Gastrocnemius medialis (tissue), 4 donors: ENCODE measurements around the gene ANO3. TPM values are rescaled to one million over a fixed set of nuclear protein-coding genes. Genes with fewer than 3 reads are reported as not detected.

ENCODE experiments used
- ATAC-seq, 2 donors: fragments of 150-250 bp; one replicate each; pipeline ENCODE4 v1.9.1; 2016
- DNase-seq, 2 donors: peaks; one replicate each; pipeline ENCODE4 v3.0.0-alpha.2; 2019
- H3K27ac ChIP-seq, 4 donors: fragments of 200-600 bp; sonication (generic); 1 replicate in 1 of 4; 2 replicates in 3 of 4; pipeline ENCODE4 v1.5.1; 2016 to 2018; ENCODE audit warnings: mild to moderate bottlenecking in 2 of 4, moderate library complexity in 1 of 4
- H3K27me3 ChIP-seq, 3 donors: fragments of 200-600 bp; sonication (generic) in 2 of 3; 1 replicate in 1 of 3; 2 replicates in 2 of 3; pipeline versions ENCODE4 v1.5.1 to v1.6.0; 2016 to 2019; ENCODE audit warnings: mild to moderate bottlenecking in 1 of 3, moderate library complexity in 1 of 3
- H3K36me3 ChIP-seq, 2 donors: fragments of 200-600 bp; sonication (generic) in 1 of 2; one replicate each; pipeline ENCODE4 v1.5.1; 2017 to 2018
- H3K4me1 ChIP-seq, 2 donors: fragments of 200-600 bp; sonication (generic) in 1 of 2; one replicate each; pipeline ENCODE4 v1.5.1; 2016 to 2017; ENCODE audit warnings: mild to moderate bottlenecking in 2 of 2
- H3K4me3 ChIP-seq, 4 donors: fragments of 200-600 bp; sonication (generic) in 3 of 4; 1 replicate in 1 of 4; 2 replicates in 3 of 4; pipeline ENCODE4 v1.5.1; 2016 to 2019; ENCODE audit warnings: mild to moderate bottlenecking in 2 of 4
- H3K9me3 ChIP-seq, 3 donors: fragments of 200-600 bp; sonication (generic) in 2 of 3; 1 replicate in 1 of 3; 2 replicates in 2 of 3; pipeline ENCODE4 v1.5.1; 2016 to 2019
- POLR2A ChIP-seq, 2 donors: fragments of 450-650 bp; IDR thresholded peaks; one replicate each; pipeline ENCODE4 v1.6.1; 2017; ENCODE audit warnings: antibody characterized with exemption in 2 of 2, mild to moderate bottlenecking in 2 of 2, moderate library complexity in 2 of 2
- in situ Hi-C, 4 donors: fragments of 200-750 bp; cut with MboI; loops; one replicate each; pipeline versions ENCODE4 v1.15.0 to v1.8.0; 2017; ENCODE audit warnings: low sequenced_read_pairs in 4 of 4
- intact Hi-C: fragments of 100-400 bp; cut with DNase I; formaldehyde crosslinking; loops from one replicate; pipeline ENCODE4 v1.15.1; 2023; ENCODE audit warnings: low total_unique reads
- total RNA-seq, 4 donors: library from RNA; depleted of rRNA; stranded (reverse); fragments of >200 nt; gene quantifications; one replicate each; pipeline versions ENCODE4 v1.1.0 to v1.2.3, GENCODE V29; 2016
- TF ChIP-seq, protein P1 (sequence below), 5 experiments: fragments of 450-650 bp in 3 of 5; fragments of 200-600 bp in 2 of 5; sonication (generic) in 2 of 5; IDR thresholded peaks in 4 of 5; conservative IDR thresholded peaks in 1 of 5; 1 replicate in 4 of 5; 2 replicates in 1 of 5; pipeline ENCODE4 v1.5.1; 2016 to 2019; ENCODE audit warnings: antibody characterized with exemption in 5 of 5, mild to moderate bottlenecking in 3 of 5, moderate library complexity in 3 of 5

Gene ANO3
- total RNA-seq, 4 donors from 2014 or later = 0.05 TPM; not detected in 3

DNA sequence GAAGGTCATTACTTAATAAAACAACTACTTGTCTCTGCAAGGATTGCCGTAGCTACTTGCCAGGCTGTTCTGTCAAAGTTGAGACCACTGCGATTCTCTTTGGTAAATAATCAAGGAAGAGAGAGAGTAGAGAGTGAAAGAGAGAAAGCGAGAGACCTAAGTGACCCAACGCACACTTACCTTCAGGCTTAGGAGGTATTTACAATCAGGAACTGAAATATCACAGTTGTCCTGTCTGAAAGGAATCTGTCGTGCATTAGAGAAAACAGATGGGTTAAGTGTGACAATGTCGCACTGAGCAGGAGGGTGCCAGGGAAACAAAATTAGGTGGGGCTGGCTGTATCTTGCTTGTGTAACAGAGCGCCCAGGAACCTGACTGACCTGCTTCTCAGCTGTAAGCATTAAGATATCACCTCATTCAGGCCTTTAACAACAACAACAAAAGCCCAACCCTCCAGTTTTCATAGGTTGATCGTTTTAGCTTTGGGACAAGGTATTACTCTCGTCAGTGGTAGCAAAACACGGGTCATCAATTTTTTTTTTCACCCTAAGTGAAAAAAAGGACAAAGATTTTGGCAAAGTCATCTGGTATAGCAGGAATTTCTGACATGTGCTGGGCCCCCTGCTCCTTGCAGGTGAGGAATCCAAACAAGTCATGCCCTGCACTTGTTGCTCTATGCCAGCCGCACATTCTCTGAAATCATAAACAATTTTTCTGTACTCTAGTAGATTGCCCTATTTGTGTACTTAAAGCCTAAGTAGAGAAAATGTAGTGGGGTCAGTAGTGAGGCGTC, 240.1 kb downstream of the ANO3 start, which contains the start of gene MUC15:
Gene MUC15 (minus strand): TSS at position 403 of the 794 bp plus-strand sequence. CDS start 5,169 bp downstream, outside the sequence.
- TF ChIP-seq, protein P1, sequence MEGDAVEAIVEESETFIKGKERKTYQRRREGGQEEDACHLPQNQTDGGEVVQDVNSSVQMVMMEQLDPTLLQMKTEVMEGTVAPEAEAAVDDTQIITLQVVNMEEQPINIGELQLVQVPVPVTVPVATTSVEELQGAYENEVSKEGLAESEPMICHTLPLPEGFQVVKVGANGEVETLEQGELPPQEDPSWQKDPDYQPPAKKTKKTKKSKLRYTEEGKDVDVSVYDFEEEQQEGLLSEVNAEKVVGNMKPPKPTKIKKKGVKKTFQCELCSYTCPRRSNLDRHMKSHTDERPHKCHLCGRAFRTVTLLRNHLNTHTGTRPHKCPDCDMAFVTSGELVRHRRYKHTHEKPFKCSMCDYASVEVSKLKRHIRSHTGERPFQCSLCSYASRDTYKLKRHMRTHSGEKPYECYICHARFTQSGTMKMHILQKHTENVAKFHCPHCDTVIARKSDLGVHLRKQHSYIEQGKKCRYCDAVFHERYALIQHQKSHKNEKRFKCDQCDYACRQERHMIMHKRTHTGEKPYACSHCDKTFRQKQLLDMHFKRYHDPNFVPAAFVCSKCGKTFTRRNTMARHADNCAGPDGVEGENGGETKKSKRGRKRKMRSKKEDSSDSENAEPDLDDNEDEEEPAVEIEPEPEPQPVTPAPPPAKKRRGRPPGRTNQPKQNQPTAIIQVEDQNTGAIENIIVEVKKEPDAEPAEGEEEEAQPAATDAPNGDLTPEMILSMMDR (IDR thresholded peaks at IDR 0.05 in 4 of 5, conservative IDR thresholded peaks at IDR 0.05 in 1 of 5) = no peak
- no peak for TF ChIP-seq POLR2A (IDR thresholded peaks at IDR 0.05)
- no peak within 1 kb of the TSS for H3K27ac ChIP-seq

DNA sequence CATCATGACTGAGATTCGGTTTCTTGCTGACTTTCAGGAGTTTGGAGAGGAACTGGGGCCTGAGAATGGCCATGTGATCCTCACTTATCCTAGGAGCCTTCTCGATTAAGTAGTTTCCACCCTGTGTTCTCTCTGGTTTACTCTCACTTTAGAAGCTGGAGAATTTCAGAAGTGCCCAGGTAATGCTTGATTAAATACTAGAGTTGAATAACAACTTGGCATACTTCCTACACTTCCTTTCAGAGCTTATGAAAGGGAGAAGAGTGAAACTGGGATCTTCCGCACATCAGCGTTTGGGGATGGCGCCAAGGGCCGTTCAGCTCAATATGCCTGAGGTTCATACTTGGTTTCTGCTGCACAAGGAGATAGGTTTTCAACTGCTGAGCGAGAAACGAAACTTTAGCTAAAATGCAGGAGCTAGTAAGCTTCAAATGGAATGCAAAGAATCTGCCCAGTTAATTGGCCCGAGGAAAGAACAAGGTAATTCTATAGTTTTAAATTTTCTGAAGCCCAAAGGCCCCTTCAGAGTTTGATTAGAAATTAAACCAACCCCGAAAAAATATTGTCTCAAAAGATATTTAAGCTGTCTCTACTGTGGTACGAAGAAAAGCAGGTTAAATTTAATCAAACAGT, 241.0 kb downstream of the ANO3 start:
- Histone ChIP-seq H3K9me3 (no peaks in the 10 kb centered on the region), H3K27me3 (no peaks in the 10 kb centered on the region), H3K4me1 (no peaks in the 10 kb centered on the region), H3K36me3 (no peaks in the 10 kb centered on the region), H3K4me3 (no peak overlapping the region), H3K27ac (no peak overlapping the region)
- intact Hi-C loops = no loop called here
- TF ChIP-seq, protein P1 (IDR thresholded peaks at IDR 0.05 in 4 of 5, conservative IDR thresholded peaks at IDR 0.05 in 1 of 5) = no peak
- TF ChIP-seq POLR2A (IDR thresholded peaks at IDR 0.05) = no peak
- in situ Hi-C loops = no loop called here
- no peak for DNase-seq
- no peak for ATAC-seq

More for the DNA sequence above, 240.1 kb downstream of the ANO3 start, which contains the start of gene MUC15:
- Histone ChIP-seq H3K27me3 (no peaks in the 10 kb centered on the region), H3K4me3 (no peak within 1 kb of the TSS), H3K9me3 (no peaks in the 10 kb centered on the region), H3K36me3 (no peaks in the 10 kb centered on the region), H3K4me1 (no peaks in the 10 kb centered on the region)
- DNase-seq (no peak), ATAC-seq (no peak)
- intact Hi-C loops = no loop called here
- in situ Hi-C loops = no loop called here

DNA sequence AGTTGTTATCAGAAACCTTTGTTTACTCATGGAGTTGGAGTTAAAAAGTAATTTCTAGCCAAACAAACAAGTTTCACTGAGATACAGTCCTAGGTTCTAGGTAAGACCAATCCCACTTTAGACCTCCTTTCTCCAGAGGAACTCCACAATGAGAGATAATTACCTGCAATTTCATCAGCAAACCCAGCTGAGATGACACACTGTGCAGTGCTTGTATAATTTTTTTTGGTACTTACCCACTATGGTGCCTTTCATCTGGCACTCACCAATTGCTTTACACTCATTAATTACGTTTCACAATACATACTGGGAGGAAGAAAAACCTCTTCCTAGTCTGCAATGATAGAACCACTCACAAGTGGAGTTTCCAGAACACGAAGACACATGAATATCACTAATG, 242.0 kb downstream of the ANO3 start:
- no peaks in the 10 kb centered on the region for H3K4me1 ChIP-seq
- H3K9me3 ChIP-seq = no peaks in the 10 kb centered on the region
- intact Hi-C loops = no loop called here
- ATAC-seq (no peak), DNase-seq (no peak)
- TF ChIP-seq POLR2A (IDR thresholded peaks at IDR 0.05) = no peak
- TF ChIP-seq, protein P1 (IDR thresholded peaks at IDR 0.05 in 4 of 5, conservative IDR thresholded peaks at IDR 0.05 in 1 of 5) = no peak
- H3K27me3 ChIP-seq = no peaks in the 10 kb centered on the region
- no peaks in the 10 kb centered on the region for H3K36me3 ChIP-seq
- in situ Hi-C loops = no loop called here
- H3K27ac ChIP-seq = no peak overlapping the region
- no peak overlapping the region for H3K4me3 ChIP-seq

DNA sequence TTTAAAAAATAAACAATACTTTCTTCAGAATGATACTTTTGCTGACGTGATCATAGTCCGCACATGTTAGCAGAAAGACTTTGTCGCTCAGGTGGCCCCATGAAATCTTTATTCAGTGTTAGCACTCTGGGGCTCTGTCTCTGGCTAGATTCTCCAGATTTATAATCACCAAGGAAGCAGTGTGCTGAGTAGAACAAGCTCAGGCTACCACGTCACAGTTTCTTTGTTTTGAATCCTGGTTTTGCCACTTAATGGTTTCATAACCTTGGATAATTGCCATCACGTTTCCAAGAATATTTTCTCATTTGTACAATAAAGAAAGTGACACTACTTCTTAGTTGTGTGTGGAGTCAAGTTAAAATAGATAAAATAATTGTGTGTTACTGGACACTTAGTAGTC, 244.0 kb downstream of the ANO3 start:
- H3K27me3 ChIP-seq = no peaks in the 10 kb centered on the region
- no peak overlapping the region for H3K4me3 ChIP-seq
- no peaks in the 10 kb centered on the region for H3K36me3 ChIP-seq
- ATAC-seq (no peak), DNase-seq (no peak)
- H3K9me3 ChIP-seq = no peaks in the 10 kb centered on the region
- no peak for TF ChIP-seq POLR2A (IDR thresholded peaks at IDR 0.05)
- TF ChIP-seq, protein P1 (IDR thresholded peaks at IDR 0.05 in 4 of 5, conservative IDR thresholded peaks at IDR 0.05 in 1 of 5) = no peak
- H3K27ac ChIP-seq = no peak overlapping the region
- no peaks in the 10 kb centered on the region for H3K4me1 ChIP-seq
- intact Hi-C loops = no loop called here
- in situ Hi-C loops = no loop called here
